ENCODE data around the gene TP53I11. TPM values are rescaled to one million over a fixed set of nuclear protein-coding genes. Genes with fewer than 3 reads are reported as not detected.

Gene TP53I11
- total RNA-seq, 4 donors from 2014 or later, result 58.0 to 91.5 (median 70.6) TPM

DNA sequence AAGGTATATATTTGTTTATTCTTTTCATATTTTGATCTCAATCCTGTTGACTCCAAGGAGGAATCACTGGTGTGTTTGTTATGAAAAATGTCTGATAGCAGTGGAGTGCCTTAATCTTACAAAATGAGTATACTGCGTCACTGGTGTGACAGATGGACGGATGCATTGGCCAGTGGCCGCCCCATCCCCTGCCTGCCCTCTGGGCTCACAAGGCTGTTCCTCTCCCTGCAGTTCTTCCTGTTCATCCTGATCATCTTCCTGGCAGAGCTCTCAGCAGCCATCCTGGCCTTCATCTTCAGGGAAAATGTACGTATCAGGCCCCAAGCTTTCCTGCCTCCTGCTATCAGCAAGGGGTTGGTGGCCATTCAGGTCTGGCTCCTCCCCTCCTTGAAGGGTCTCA is 32.9 kb downstream of the TP53I11 start:
- Histone ChIP-seq H3K27ac (no peak overlapping the region), H3K4me1 (no peaks in the 10 kb centered on the region), H3K27me3 (no peaks in the 10 kb centered on the region), H3K9me3 (no peaks in the 10 kb centered on the region), H3K4me3 (no peak overlapping the region), H3K36me3 (no peaks in the 10 kb centered on the region)
- no peak for DNase-seq (ENCODE audit: low spot score in 2 of 2)
- 97% methylated on average over 4 of the region's 4 CpGs for WGBS
- TF ChIP-seq, protein P1, sequence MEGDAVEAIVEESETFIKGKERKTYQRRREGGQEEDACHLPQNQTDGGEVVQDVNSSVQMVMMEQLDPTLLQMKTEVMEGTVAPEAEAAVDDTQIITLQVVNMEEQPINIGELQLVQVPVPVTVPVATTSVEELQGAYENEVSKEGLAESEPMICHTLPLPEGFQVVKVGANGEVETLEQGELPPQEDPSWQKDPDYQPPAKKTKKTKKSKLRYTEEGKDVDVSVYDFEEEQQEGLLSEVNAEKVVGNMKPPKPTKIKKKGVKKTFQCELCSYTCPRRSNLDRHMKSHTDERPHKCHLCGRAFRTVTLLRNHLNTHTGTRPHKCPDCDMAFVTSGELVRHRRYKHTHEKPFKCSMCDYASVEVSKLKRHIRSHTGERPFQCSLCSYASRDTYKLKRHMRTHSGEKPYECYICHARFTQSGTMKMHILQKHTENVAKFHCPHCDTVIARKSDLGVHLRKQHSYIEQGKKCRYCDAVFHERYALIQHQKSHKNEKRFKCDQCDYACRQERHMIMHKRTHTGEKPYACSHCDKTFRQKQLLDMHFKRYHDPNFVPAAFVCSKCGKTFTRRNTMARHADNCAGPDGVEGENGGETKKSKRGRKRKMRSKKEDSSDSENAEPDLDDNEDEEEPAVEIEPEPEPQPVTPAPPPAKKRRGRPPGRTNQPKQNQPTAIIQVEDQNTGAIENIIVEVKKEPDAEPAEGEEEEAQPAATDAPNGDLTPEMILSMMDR (IDR thresholded peaks at IDR 0.05), result no peak
- TF ChIP-seq EP300 (IDR thresholded peaks at IDR 0.05), result no peak
- TF ChIP-seq POLR2AphosphoS5 (IDR thresholded peaks at IDR 0.05), result no peak
- TF ChIP-seq POLR2A (IDR thresholded peaks at IDR 0.05), result no peak

DNA sequence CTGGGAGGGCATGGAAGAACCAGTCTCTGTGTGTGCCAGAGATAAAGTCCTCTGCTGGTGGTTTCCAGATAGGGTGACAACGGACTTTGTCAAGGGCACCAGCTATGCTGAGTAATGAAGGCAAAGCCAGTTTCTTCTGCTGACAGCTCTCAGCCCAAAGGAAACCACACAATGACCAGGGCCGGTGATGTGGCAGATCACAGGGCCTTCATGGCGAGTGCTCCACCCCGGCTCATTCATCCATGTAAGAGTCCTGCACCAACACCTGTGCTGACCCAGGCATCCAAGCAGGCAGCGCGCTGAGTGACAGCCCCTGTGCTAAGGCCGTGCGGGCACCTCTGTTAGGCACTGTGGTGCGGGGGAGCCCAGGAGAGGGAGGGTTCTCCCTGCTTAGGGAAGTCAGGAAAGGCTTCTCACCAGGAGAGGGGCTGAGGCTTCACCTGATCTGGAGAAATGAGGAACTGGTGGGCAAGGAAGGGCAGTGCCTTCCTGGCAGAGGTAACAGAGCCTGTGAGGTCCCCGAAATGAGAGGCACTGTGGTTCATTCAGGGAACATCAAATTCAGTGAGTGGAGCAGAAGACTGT is 33.8 kb downstream of the TP53I11 start:
- Histone ChIP-seq H3K9me3 (no peaks in the 10 kb centered on the region), H3K27ac (no peak overlapping the region), H3K4me1 (no peaks in the 10 kb centered on the region), H3K4me3 (no peak overlapping the region), H3K27me3 (no peaks in the 10 kb centered on the region), H3K36me3 (no peaks in the 10 kb centered on the region)
- TF ChIP-seq EP300 (IDR thresholded peaks at IDR 0.05), result no peak
- no peak for TF ChIP-seq POLR2AphosphoS5 (IDR thresholded peaks at IDR 0.05)
- TF ChIP-seq, protein P1 (IDR thresholded peaks at IDR 0.05), result no peak
- TF ChIP-seq POLR2A (IDR thresholded peaks at IDR 0.05), result no peak
- WGBS, result 78% methylated on average over 10 of the region's 10 CpGs
- DNase-seq (ENCODE audit: low spot score in 2 of 2), result no peak

DNA sequence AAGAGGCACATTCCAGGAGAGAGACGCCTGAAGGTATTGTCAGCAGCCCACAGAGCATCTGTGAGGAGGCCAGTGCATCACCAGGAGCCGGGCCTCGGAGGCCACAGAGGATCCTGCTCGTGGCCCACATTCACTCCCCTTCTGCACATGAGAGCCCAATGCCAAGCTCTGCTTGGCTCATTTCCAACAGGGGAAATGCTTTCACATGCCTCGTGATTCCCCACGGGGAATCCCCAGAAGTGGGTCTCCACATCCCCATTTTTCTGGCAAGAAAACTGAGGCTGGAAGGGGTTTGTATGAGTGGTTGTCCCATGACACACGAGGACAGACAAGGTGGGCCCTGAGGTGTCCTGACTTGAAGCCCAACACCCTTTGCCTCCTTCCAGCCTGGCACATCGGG is 34.4 kb downstream of the TP53I11 start:
- Histone ChIP-seq H3K4me3 (no peak overlapping the region), H3K9me3 (no peaks in the 10 kb centered on the region), H3K36me3 (no peaks in the 10 kb centered on the region), H3K27me3 (no peaks in the 10 kb centered on the region), H3K4me1 (peaks cover 5% of the 10 kb centered on the region), H3K27ac (no peak overlapping the region)
- TF ChIP-seq POLR2AphosphoS5 (IDR thresholded peaks at IDR 0.05) (no peak), POLR2A (IDR thresholded peaks at IDR 0.05) (no peak), EP300 (IDR thresholded peaks at IDR 0.05) (no peak)
- TF ChIP-seq, protein P1 (IDR thresholded peaks at IDR 0.05), result no peak
- no peak for DNase-seq (ENCODE audit: low spot score in 2 of 2)
- WGBS, result 59% methylated on average over 6 of the region's 8 CpGs

DNA sequence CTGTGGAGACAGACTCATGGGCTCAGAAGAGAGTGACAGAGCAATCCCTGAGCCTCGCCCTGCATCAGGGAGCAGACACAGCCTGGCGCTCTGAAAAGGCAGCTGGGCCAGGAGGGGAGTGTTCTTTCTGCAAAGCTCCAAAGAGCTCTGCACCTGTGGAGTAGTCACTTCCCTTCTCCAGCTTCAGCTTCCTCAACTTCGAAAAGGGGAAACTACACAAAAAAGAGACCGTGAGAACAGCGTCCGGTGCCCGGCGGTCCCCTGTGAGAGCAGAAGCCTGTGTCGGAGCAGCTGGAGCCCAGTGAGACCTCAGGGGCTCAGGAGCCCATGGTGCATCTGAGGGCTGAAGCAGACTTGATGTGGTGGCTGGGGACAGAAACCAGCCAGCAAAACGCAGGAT is 35.1 kb downstream of the TP53I11 start:
- 85% methylated on average over 10 of the region's 10 CpGs for WGBS
- H3K27ac ChIP-seq, result no peak overlapping the region
- H3K4me1 ChIP-seq, result peaks cover 9% of the 10 kb centered on the region
- H3K36me3 ChIP-seq, result no peaks in the 10 kb centered on the region
- no peaks in the 10 kb centered on the region for H3K9me3 ChIP-seq
- no peaks in the 10 kb centered on the region for H3K27me3 ChIP-seq
- no peak for TF ChIP-seq POLR2A (IDR thresholded peaks at IDR 0.05)
- TF ChIP-seq, protein P1 (IDR thresholded peaks at IDR 0.05), result no peak
- no peak for TF ChIP-seq EP300 (IDR thresholded peaks at IDR 0.05)
- TF ChIP-seq POLR2AphosphoS5 (IDR thresholded peaks at IDR 0.05), result no peak
- no peak overlapping the region for H3K4me3 ChIP-seq
- no peak for DNase-seq (ENCODE audit: low spot score in 2 of 2)

DNA sequence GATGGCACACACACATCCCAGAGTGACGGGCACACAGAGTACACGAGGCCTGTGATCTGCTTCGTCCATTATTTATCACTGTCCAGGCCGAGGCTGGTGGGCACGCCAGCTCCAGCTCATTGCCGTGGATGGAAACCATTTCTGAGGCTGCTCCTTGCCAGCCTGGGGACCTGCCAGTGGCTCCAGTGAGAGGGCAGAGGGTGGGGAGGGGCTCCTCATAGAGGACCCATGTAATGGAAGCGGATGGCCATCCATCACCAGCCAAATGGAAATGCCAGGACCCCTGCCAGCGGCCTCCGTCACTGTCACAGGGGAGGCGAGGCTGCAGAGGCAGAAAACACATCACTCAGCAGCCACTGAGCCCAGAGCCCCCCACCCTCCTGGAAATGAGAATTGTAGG is 35.7 kb downstream of the TP53I11 start:
- no peak for TF ChIP-seq POLR2AphosphoS5 (IDR thresholded peaks at IDR 0.05)
- no peak for TF ChIP-seq POLR2A (IDR thresholded peaks at IDR 0.05)
- TF ChIP-seq, protein P1 (IDR thresholded peaks at IDR 0.05), result no peak
- no peak for TF ChIP-seq EP300 (IDR thresholded peaks at IDR 0.05)
- no peak for DNase-seq (ENCODE audit: low spot score in 2 of 2)
- H3K4me1 ChIP-seq, result peaks cover 9% of the 10 kb centered on the region
- no peaks in the 10 kb centered on the region for H3K9me3 ChIP-seq
- no peaks in the 10 kb centered on the region for H3K27me3 ChIP-seq
- no peak overlapping the region for H3K4me3 ChIP-seq
- WGBS, result 80% methylated on average over 10 of the region's 10 CpGs
- H3K36me3 ChIP-seq, result no peaks in the 10 kb centered on the region
- no peak overlapping the region for H3K27ac ChIP-seq

Data from suprapubic skin (tissue), 4 donors.